Breast epithelium (tissue), 3 donors: ENCODE data around the gene SPATS2.

Experiments used
- CTCF ChIP-seq, 3 donors: fragments of 450-650 bp; IDR thresholded peaks; one replicate each; pipeline ENCODE4 v1.5.1; 2016 to 2017; ENCODE audit warnings: antibody characterized with exemption in 3 of 3, mild to moderate bottlenecking in 3 of 3, moderate library complexity in 3 of 3
- POLR2A ChIP-seq: fragments of 450-650 bp; IDR thresholded peaks from one replicate; pipeline ENCODE4 v1.6.1; 2016; ENCODE audit warnings: antibody characterized with exemption, mild to moderate bottlenecking, moderate library complexity
- POLR2AphosphoS5 ChIP-seq, 3 donors: sonication (generic); formaldehyde crosslinking; IDR thresholded peaks; one replicate each; pipeline ENCODE4 v1.6.1; 2017; ENCODE audit warnings: antibody characterized with exemption in 3 of 3

DNA sequence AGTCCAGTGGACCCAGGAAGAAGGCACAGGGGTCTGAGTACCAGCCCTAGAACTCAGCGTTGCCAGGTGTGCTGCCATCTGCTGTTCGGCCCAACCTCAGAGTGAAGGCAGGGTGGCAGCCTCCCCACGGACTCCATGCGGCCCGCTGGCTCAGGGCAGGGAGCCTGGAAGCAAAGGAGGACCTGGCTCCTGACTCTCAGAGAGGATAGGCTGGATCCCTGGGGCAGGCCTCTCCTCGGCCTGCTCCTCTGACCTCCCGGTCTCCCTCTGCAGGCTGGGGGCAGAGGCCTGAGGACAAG is 190.6 kb downstream of the SPATS2 start:
- no peak for TF ChIP-seq CTCF (IDR thresholded peaks at IDR 0.05)
- TF ChIP-seq POLR2A: no peak
- TF ChIP-seq POLR2AphosphoS5 (IDR thresholded peaks at IDR 0.05): no peak
